ENCODE data around the gene JOSD1.
"Not testable (repeated sequence)": the region's sequence is repeated elsewhere in the genome, so short reads cannot be mapped to it uniquely, and the experiment has no call there.

The JOSD1 gene

GRCh38 chr22:38681582-38682335, 19.0 kb downstream of the JOSD1 start, which contains the start of gene TOMM22:
Gene TOMM22, plus strand, starts transcription at chr22:38681957. Its CDS starts 22 bp downstream, at chr22:38681979.
- peak; percentile 70 to 73 for DNase-seq

DNA sequence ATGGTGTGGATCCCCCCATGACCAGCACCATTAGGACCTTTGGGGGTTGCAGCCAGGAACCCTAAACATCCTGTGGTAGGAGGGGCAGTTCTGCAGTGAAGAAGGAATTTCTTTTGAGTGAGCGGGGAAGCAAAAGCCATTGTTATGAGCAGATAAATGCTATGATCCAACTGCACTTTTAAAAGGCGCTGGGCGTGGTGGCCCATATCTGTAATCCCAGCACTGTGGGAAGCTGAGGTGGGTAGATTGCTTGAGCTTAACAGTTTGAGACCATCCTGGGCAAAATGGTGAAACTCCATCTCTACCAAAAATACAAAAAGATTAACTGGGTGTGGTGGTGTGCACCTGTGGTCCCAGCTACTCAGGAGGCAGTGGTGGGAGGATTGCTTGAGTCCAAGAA, 24.9 kb downstream of the JOSD1 start:
- no peak for DNase-seq

- DNase-seq = no peak
Measured at GRCh38 chr22:38674888-38675287, 25.9 kb downstream of the JOSD1 start.

GRCh38 chr22:38657045-38657909, 43.5 kb downstream of the JOSD1 start:
- DNase-seq = peak in 1 of 2 experiments; percentile 6

- DNase-seq = peak; percentile 74 to 75
Measured at GRCh38 chr22:38656256-38657044, 44.3 kb downstream of the JOSD1 start, which contains the start of the genes CBY1 and FAM227A. Gene CBY1, plus strand, starts transcription at chr22:38656638. Its CDS starts 11,417 bp downstream, at chr22:38668055. Gene FAM227A, minus strand, starts transcription at chr22:38656392. Its CDS starts 6,224 bp downstream, at chr22:38650168.

DNA sequence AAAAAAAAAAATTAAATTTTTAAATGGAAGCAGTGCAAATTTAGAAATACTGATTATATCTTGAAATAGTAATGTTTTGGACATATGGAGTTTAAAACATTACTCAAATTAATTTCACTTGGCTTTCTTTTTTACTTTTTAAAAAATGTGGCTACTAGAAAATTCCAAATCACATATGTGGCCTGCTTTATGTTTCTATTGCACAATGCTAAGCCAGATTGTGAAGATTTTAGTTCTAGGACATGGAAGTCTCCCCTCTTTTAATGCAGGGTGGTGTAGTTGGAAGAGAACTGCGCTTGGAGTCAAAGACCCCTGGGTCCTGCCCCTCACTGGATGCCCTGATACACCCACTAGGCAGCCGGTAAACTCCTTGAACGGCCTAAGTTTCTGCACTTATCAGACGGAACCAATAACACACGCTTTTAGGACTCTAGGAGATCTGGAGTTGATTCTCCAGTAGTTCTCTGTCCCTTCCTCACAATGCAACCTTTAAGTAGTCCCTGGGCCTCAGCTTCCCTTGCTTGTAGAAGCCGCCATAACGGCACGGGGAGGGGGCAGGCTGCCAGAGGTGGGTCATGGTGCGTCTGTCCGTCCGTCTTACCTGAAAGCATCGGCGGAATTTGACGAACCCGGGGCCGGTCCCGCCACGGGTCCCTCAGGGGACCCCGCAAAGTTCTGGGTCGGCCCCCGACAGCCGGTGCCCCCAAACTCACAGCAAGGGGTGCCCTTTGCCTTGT, 45.1 kb downstream of the JOSD1 start:
- DNase-seq = no peak

- DNase-seq = no peak
Measured at GRCh38 chr22:38653741-38654140, 47.0 kb downstream of the JOSD1 start.

DNA sequence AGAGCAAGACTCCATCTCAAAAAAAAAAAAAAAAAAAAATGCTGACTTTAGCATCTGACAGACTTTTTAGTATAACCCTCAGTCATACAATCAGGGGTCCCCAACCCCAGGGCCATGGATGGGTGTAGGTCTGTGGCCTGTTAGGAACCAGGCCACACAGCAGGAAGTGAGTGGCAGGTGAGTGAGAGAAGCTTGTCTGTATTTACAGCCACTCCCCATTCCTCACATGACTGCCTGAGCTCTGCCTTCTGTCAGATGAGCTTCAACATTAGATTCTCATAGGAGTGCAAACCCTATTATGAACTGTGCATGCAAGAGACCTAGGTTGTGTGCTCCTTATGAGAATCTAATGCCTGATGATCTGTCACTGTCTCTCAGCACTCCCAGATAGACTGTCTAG, 47.9 kb downstream of the JOSD1 start:
- DNase-seq = no peak

DNA sequence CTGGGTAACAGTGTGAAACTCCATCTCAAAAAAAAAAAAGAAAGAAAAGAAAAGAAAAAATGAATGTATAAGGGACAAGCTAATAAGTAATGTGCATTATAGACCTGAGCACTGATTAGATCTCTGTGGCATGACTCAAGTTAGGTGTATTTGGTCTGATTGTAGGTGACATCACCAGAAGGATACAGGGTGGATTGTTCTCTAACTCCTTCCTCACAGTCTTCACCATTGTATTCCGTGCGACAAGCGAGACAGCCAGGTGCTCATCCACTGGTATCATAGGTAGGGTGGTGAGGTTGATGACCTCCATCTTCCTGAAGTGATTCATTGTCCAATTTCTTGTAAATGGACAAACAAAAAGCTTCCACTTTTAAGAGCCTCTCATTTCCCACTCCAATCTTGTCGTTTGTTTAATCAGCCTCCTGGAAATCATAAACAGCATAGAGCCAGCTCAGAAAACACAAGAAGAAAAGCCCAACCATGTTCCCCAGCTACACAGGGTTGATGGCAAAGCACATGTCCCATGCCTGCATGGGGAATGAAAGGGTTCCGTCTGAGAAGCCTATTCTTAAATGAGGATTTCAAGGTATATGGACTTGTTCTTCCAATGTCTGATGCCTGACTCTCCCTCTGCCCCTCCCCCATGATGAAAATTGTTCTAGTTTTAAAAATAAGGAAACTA, 50.8 kb downstream of the JOSD1 start:
- DNase-seq = no peak

DNA sequence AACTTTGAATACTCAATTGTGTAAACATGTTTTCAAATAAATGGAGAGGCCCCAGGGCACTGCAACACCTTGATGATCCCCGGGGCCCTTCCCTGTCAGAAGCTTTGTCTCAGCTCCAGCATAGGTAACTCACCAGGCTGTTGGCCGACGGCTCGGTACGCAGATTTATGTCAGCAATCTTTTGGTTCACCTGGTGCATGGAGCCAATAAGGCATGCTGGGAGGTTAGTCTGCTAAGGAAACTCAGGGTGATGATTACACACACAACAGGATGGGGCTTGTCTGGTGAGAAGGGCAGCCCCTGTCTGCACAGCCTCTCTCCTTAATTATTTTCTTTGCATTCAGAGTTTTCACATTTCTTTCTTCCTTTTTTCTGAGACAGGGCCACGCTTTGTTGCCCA, 55.3 kb downstream of the JOSD1 start:
- no peak for DNase-seq

GRCh38 chr22:38644245-38644644, 56.5 kb downstream of the JOSD1 start:
- DNase-seq = not testable (repeated sequence)

DNA sequence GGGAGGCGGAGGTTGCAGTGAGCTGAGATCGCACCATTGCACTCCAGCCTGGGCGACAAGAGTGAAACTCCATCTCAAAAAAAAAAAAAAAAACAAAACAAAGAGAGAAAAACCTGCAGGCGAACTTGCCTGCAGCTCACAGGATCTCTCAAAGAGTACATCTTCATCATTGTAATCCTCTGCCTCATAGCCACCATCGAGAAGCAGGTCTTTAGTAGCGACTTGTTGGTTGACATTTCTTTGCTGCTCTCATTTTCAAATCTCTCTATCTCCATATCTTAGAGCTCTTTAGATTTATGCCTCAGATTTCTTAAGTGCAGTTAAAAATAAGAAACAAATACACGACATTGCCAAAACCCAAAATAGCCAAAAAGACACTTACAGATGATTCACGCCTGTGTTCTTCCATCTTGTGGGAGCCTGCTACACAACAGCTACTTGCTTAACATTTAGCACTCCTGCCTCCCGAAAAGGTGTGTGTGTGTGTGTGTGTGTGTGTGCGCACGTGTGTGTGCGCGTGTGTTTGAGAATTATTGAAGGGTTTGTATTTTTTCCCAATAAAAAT, 59.2 kb downstream of the JOSD1 start:
- DNase-seq = no peak

- DNase-seq = no peak
Measured at GRCh38 chr22:38638728-38639127, 62.0 kb downstream of the JOSD1 start.

DNA sequence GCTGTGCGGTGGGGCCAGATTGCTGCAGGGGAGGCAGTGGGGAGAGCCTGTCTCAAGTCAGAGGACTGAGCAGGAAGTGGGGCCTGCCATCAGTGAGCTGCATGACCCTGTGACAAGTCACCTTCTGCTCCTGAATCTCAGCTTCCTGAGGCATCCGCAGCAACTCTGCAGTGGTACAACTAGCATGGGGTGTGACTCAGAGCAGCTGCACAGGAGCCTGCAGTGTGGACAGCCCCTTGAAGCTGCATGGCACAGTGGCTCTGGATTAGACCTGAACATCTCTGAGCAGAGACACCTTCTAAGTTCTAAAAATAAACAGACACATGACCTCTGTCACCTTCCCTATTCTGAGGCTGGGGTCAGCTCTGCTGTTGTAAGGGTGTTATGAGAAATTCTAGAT, 62.5 kb downstream of the JOSD1 start:
- DNase-seq = no peak
